HepG2 (cell line): Measurements from ENCODE around the gene TNIP1. TPM values are rescaled to one million over a fixed set of nuclear protein-coding genes. Genes with fewer than 3 reads are reported as not detected.

Experiments used
- ATAC-seq: fragments of 200-7000 bp; cut with Tn5 transposase; 3 replicates; pipeline ENCODE4 v1.9.1; 2020; ENCODE audit warnings: mild to moderate bottlenecking, moderate library complexity
- BruUV-seq: library from RNA; stranded (reverse); fragments of 400-500 nt; replicated peaks from 2 replicates; lab custom pipeline; 2021; lab: Mats Ljungman, UMichigan
- CTCF ChIA-PET: fragments of 300-600 bp; formaldehyde crosslinking; extraction: SDS; loops from one replicate; lab custom pipeline; 2021; ENCODE audit warnings: low total read pairs, inconsistent platforms, low intra/inter-chr PET ratio; lab: Yijun Ruan, JAX
- POLR2A ChIA-PET: fragments of 350-600 bp; sonication (Branson Sonifier 250); formaldehyde crosslinking; loops from one replicate; lab custom pipeline; 2020; ENCODE audit warnings: antibody characterized with exemption, inconsistent platforms; lab: Yijun Ruan, JAX
- DNase-seq: peaks from one replicate; pipeline ENCODE4 v3.0.0-alpha.2; 2015; ENCODE audit warnings: low spot score
- FAIRE-seq: peaks from 3 replicates; lab custom pipeline; 2011; peaks lifted over from hg19 to GRCh38; lab: Jason Lieb, UNC
- H2AFZ ChIP-seq: one replicate; pipeline ENCODE4 v1.6.1; 2011; ENCODE audit warnings: low read length, inconsistent platforms
- H3K27ac ChIP-seq: fragments of 300-600 bp; 3 replicates; pipeline ENCODE4 v1.8.0; 2011; ENCODE audit warnings: mixed run types, mild to moderate bottlenecking, mixed read lengths, low read length, inconsistent platforms; ENCODE audit not compliant: insufficient read depth; ENCODE audit errors: extremely low read length
- H3K27me3 ChIP-seq, 2 experiments: fragments of 200-600 bp in 1 of 2; 2 replicates in 1 of 2; 3 replicates in 1 of 2; pipeline versions ENCODE4 v1.6.0 to v1.8.0; 2011; ENCODE audit warnings: low read length in 2 of 2, mild to moderate bottlenecking in 2 of 2, moderate library complexity in 2 of 2, inconsistent platforms in 1 of 2; ENCODE audit not compliant: insufficient read depth in 2 of 2, control insufficient read depth in 1 of 2
- H3K36me3 ChIP-seq, 2 experiments: fragments of 200-600 bp in 1 of 2; replicated peaks in 1 of 2; 2 replicates in 1 of 2; 3 replicates in 1 of 2; pipeline versions ENCODE4 v1.5.1 to v1.8.0; 2011; ENCODE audit warnings: low read length in 2 of 2, inconsistent platforms in 1 of 2; ENCODE audit not compliant: insufficient read depth in 2 of 2, control insufficient read depth in 1 of 2
- H3K4me1 ChIP-seq: 2 replicates; pipeline ENCODE4 v1.5.1; 2012; ENCODE audit warnings: low read length, inconsistent platforms; ENCODE audit not compliant: insufficient read depth
- H3K4me2 ChIP-seq: 2 replicates; pipeline ENCODE4 v1.6.0; 2011; ENCODE audit warnings: low read depth, low read length, inconsistent platforms
- H3K4me3 ChIP-seq, 3 experiments: fragments of 200-600 bp in 1 of 3; sonication (generic), shearing (Covaris generic) in 1 of 3; replicated peaks in 1 of 3; 2 replicates each; pipeline ENCODE4 v1.5.1; 2011 to 2016; ENCODE audit warnings: low read length in 3 of 3, inconsistent platforms in 2 of 3, low read depth in 2 of 3, mild to moderate bottlenecking in 2 of 3, control low read depth in 1 of 3, mixed read lengths in 1 of 3; ENCODE audit not compliant: insufficient read depth in 1 of 3
- H3K79me2 ChIP-seq: one replicate; pipeline ENCODE4 v1.6.1; 2011; ENCODE audit warnings: low read length, inconsistent platforms; ENCODE audit not compliant: insufficient read depth
- H3K9ac ChIP-seq: 2 replicates; pipeline ENCODE4 v1.6.0; 2011; ENCODE audit warnings: mild to moderate bottlenecking, low read depth, low read length, inconsistent platforms; ENCODE audit not compliant: insufficient read depth
- H3K9me3 ChIP-seq: 2 replicates; pipeline ENCODE4 v1.5.1; 2012; ENCODE audit warnings: mild to moderate bottlenecking, low read length
- H4K20me1 ChIP-seq: 2 replicates; pipeline ENCODE4 v1.6.0; 2011; ENCODE audit warnings: inconsistent platforms, mild to moderate bottlenecking, low read length, moderate library complexity; ENCODE audit not compliant: insufficient read depth
- AGO1 ChIP-seq: fragments of 200-400 bp; formaldehyde crosslinking; IDR thresholded peaks from 2 replicates; pipeline ENCODE4 v1.6.1; 2017; ENCODE audit warnings: mild to moderate bottlenecking, low read depth, low read length, moderate library complexity; ENCODE audit not compliant: poor library complexity, severe bottlenecking
- ELF1 ChIP-seq: sonication (generic); formaldehyde crosslinking; IDR thresholded peaks from 2 replicates; pipeline ENCODE4 v1.4.0; 2020; ENCODE audit warnings: missing genetic modification reagents
- HCFC1 ChIP-seq: fragments of 150-350 bp; IDR thresholded peaks from 2 replicates; pipeline ENCODE4 v1.6.1; 2014; ENCODE audit warnings: low read depth, low read length
- HMG20B ChIP-seq: conservative IDR thresholded peaks from 2 replicates; pipeline ENCODE4 v1.6.1; 2016; ENCODE audit warnings: missing genetic modification reagents, missing compliant biosample characterization
- ISL2 ChIP-seq: sonication (generic); formaldehyde crosslinking; IDR thresholded peaks from 2 replicates; pipeline ENCODE4 v1.5.0; 2020; ENCODE audit warnings: missing genetic modification reagents
- NAIF1 ChIP-seq: sonication (generic); formaldehyde crosslinking; IDR thresholded peaks from 2 replicates; pipeline ENCODE4 v1.5.0; 2020; ENCODE audit warnings: mild to moderate bottlenecking, missing genetic modification reagents, borderline replicate concordance
- PRMT3 ChIP-seq: sonication (generic); formaldehyde crosslinking; IDR thresholded peaks from 2 replicates; pipeline ENCODE4 v1.8.1; 2022; ENCODE audit warnings: low read depth, mild to moderate bottlenecking, moderate library complexity, missing genetic modification reagents, borderline replicate concordance
- SOX13 ChIP-seq, 3 experiments: fragments of 450-650 bp in 1 of 3; sonication (generic) in 1 of 3; formaldehyde crosslinking in 1 of 3; IDR thresholded peaks in 2 of 3; conservative IDR thresholded peaks in 1 of 3; 2 replicates each; pipeline versions ENCODE4 v1.5.0 to v1.6.1; 2016 to 2020; ENCODE audit warnings: antibody characterized with exemption in 1 of 3, mild to moderate bottlenecking in 1 of 3, missing compliant biosample characterization in 1 of 3, missing genetic modification reagents in 1 of 3, moderate library complexity in 1 of 3
- THAP11 ChIP-seq: IDR thresholded peaks from 2 replicates; pipeline ENCODE4 v1.6.1; 2016; ENCODE audit warnings: missing biosample characterization, missing genetic modification reagents
- ZBTB25 ChIP-seq: IDR thresholded peaks from 2 replicates; pipeline ENCODE4 v1.6.1; 2018; ENCODE audit warnings: missing genetic modification reagents
- ZC3H4 ChIP-seq: sonication (generic); formaldehyde crosslinking; IDR thresholded peaks from 2 replicates; pipeline ENCODE4 v1.4.0; 2020; ENCODE audit warnings: missing genetic modification reagents, borderline replicate concordance
- ZFP37 ChIP-seq: sonication (generic); formaldehyde crosslinking; IDR thresholded peaks from 2 replicates; pipeline ENCODE4 v1.4.0; 2020; ENCODE audit warnings: missing genetic modification reagents, borderline replicate concordance
- WGBS: methylation state at CpG from one replicate; pipeline ENCODE4 v1.1.6; 2017; ENCODE audit warnings: low lambda C conversion rate; 5-methylcytosine and 5-hydroxymethylcytosine counted together
- in situ Hi-C: cut with HindIII; loops from 2 replicates; pipeline ENCODE4 v1.10.0; 2017; ENCODE audit warnings: low pct_unique_long_range_greater_than_20kb; ENCODE audit not compliant: extremely low pct_ligation_motif_present
- intact Hi-C: fragments of 100-400 bp; cut with micrococcal nuclease; formaldehyde crosslinking; loops from one replicate; pipeline ENCODE4 v1.10.0; 2022; ENCODE audit not compliant: unreplicated experiment
- polyA plus RNA-seq, 8 experiments: library from polyadenylated mRNA; depleted of rRNA in 3 of 8; stranded (reverse) in 7 of 8; unstranded in 1 of 8; fragments of >200 nt; fragmentation: Illumina TruSeq in 4 of 8; extraction: Trizol in 4 of 8; gene quantifications; 2 replicates each; pipeline versions ENCODE4 v1.2.1 to v1.2.3, GENCODE V29; 2011 to 2016; ENCODE audit warnings: low read depth in 4 of 8, missing spikeins in 1 of 8, mixed read lengths in 1 of 8; ENCODE audit not compliant: insufficient read depth in 1 of 8
- total RNA-seq, 5 experiments: library from RNA; depleted of rRNA; stranded (reverse); fragments of >200 nt; fragmentation: Illumina TruSeq; extraction: Trizol; gene quantifications; 2 replicates each; pipeline ENCODE4 v1.2.3, GENCODE V29; 2016; ENCODE audit warnings: low read depth in 1 of 5
- TF ChIP-seq, protein P1 (sequence below): sonication (generic); formaldehyde crosslinking; IDR thresholded peaks from 2 replicates; pipeline ENCODE4 v1.4.0; 2020; ENCODE audit warnings: low read depth, missing genetic modification reagents

TNIP1 gene
- total and polyA plus RNA-seq, 2 of the 13 experiments (the other 11 are each of a cell fraction or from before 2014, with no cell fraction given): 26.2 to 45.9 TPM

DNA sequence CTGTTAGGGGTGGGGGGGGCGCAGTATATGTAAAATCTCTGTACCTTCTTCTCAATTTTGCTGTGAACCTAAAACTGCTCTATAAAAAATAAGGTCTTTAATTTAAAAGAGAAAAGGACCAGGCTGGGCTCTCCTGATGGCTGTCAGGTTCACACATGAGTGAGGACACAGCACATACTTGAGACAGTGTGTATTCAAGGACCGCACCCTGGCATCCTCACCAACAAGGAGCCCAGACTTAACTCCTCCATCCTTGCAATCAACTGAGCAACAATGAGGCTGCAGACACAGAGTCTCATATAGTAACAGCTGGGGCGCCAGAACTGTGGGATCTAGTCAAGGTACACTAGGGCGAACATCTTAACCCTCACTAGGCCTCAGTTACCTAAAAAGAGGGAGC lies 9.8 kb downstream of the TNIP1 start:
- Histone ChIP-seq H4K20me1 (peaks cover 66% of the 10 kb centered on the region), H3K27me3 (no peaks in the 10 kb centered on the region), H3K4me2 (no peak overlapping the region), H3K9me3 (no peaks in the 10 kb centered on the region), H2AFZ (no peak overlapping the region), H3K4me3 (no peak overlapping the region), H3K79me2 (peaks cover 94% of the 10 kb centered on the region), H3K9ac (no peak overlapping the region), H3K36me3 (peaks cover 10 to 42% of the 10 kb centered on the region in 2 experiments), H3K4me1 (peaks cover 39% of the 10 kb centered on the region), H3K27ac (no peak overlapping the region)
- ATAC-seq (no peak), DNase-seq (no peak), FAIRE-seq (no peak)
- in situ Hi-C loops (no loop called here), intact Hi-C loops (no loop called here)
- CTCF ChIA-PET: no interaction called here
- BruUV-seq: no TSS peak
- TF ChIP-seq SOX13 (IDR thresholded peaks at IDR 0.05): no peak
- TF ChIP-seq SOX13 (CRISPR knock-in tag; conservative IDR thresholded peaks at IDR 0.05 in 1 of 2, IDR thresholded peaks at IDR 0.05 in 1 of 2): no peak
- no peak for TF ChIP-seq THAP11
- TF ChIP-seq AGO1: no peak
- TF ChIP-seq ZBTB25: no peak
- no peak for TF ChIP-seq ELF1 (CRISPR knock-in tag)
- no peak for TF ChIP-seq ISL2 (CRISPR knock-in tag)
- TF ChIP-seq HMG20B: no peak
- TF ChIP-seq PRMT3 (CRISPR knock-in tag): no peak
- TF ChIP-seq NAIF1 (CRISPR knock-in tag): no peak
- TF ChIP-seq, protein P1, sequence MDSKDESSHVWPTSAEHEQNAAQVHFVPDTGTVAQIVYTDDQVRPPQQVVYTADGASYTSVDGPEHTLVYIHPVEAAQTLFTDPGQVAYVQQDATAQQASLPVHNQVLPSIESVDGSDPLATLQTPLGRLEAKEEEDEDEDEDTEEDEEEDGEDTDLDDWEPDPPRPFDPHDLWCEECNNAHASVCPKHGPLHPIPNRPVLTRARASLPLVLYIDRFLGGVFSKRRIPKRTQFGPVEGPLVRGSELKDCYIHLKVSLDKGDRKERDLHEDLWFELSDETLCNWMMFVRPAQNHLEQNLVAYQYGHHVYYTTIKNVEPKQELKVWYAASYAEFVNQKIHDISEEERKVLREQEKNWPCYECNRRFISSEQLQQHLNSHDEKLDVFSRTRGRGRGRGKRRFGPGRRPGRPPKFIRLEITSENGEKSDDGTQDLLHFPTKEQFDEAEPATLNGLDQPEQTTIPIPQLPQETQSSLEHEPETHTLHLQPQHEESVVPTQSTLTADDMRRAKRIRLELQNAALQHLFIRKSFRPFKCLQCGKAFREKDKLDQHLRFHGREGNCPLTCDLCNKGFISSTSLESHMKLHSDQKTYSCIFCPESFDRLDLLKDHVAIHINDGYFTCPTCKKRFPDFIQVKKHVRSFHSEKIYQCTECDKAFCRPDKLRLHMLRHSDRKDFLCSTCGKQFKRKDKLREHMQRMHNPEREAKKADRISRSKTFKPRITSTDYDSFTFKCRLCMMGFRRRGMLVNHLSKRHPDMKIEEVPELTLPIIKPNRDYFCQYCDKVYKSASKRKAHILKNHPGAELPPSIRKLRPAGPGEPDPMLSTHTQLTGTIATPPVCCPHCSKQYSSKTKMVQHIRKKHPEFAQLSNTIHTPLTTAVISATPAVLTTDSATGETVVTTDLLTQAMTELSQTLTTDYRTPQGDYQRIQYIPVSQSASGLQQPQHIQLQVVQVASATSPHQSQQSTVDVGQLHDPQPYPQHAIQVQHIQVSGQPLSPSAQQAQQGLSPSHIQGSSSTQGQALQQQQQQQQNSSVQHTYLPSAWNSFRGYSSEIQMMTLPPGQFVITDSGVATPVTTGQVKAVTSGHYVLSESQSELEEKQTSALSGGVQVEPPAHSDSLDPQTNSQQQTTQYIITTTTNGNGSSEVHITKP (CRISPR knock-in tag): no peak
- no peak for TF ChIP-seq ZC3H4 (CRISPR knock-in tag)
- no peak for TF ChIP-seq ZFP37
- TF ChIP-seq HCFC1: no peak
- 96% methylated on average over 4 of the region's 4 CpGs for WGBS
- POLR2A ChIA-PET: interaction anchor here (1.2 to 1.5 kb wide), 2 partner anchors 10 to 15 kb away, joined by 3 to 4 read pairs; partner anchors contain the start of gene TNIP1
